HepG2 (cell line): Measurements from ENCODE around the gene TIMM17B. TPM values are rescaled to one million over a fixed set of nuclear protein-coding genes. Genes with fewer than 3 reads are reported as not detected.

Experiments used
- ATAC-seq: fragments of 200-7000 bp; cut with Tn5 transposase; 3 replicates; pipeline ENCODE4 v1.9.1; 2020; ENCODE audit warnings: mild to moderate bottlenecking, moderate library complexity
- BruUV-seq: library from RNA; stranded (reverse); fragments of 400-500 nt; replicated peaks from 2 replicates; lab custom pipeline; 2021; lab: Mats Ljungman, UMichigan
- CTCF ChIA-PET: fragments of 300-600 bp; formaldehyde crosslinking; extraction: SDS; loops from one replicate; lab custom pipeline; 2021; ENCODE audit warnings: low total read pairs, inconsistent platforms, low intra/inter-chr PET ratio; lab: Yijun Ruan, JAX
- POLR2A ChIA-PET: fragments of 350-600 bp; sonication (Branson Sonifier 250); formaldehyde crosslinking; loops from one replicate; lab custom pipeline; 2020; ENCODE audit warnings: antibody characterized with exemption, inconsistent platforms; lab: Yijun Ruan, JAX
- DNase-seq: peaks from one replicate; pipeline ENCODE4 v3.0.0-alpha.2; 2015; ENCODE audit warnings: low spot score
- FAIRE-seq: peaks from 3 replicates; lab custom pipeline; 2011; peaks lifted over from hg19 to GRCh38; lab: Jason Lieb, UNC
- H2AFZ ChIP-seq: one replicate; pipeline ENCODE4 v1.6.1; 2011; ENCODE audit warnings: low read length, inconsistent platforms
- H3K27ac ChIP-seq: fragments of 300-600 bp; 3 replicates; pipeline ENCODE4 v1.8.0; 2011; ENCODE audit warnings: mixed run types, mild to moderate bottlenecking, mixed read lengths, low read length, inconsistent platforms; ENCODE audit not compliant: insufficient read depth; ENCODE audit errors: extremely low read length
- H3K27me3 ChIP-seq, 2 experiments: fragments of 200-600 bp in 1 of 2; 2 replicates in 1 of 2; 3 replicates in 1 of 2; pipeline versions ENCODE4 v1.6.0 to v1.8.0; 2011; ENCODE audit warnings: low read length in 2 of 2, mild to moderate bottlenecking in 2 of 2, moderate library complexity in 2 of 2, inconsistent platforms in 1 of 2; ENCODE audit not compliant: insufficient read depth in 2 of 2, control insufficient read depth in 1 of 2
- H3K36me3 ChIP-seq, 2 experiments: fragments of 200-600 bp in 1 of 2; replicated peaks in 1 of 2; 2 replicates in 1 of 2; 3 replicates in 1 of 2; pipeline versions ENCODE4 v1.5.1 to v1.8.0; 2011; ENCODE audit warnings: low read length in 2 of 2, inconsistent platforms in 1 of 2; ENCODE audit not compliant: insufficient read depth in 2 of 2, control insufficient read depth in 1 of 2
- H3K4me1 ChIP-seq: 2 replicates; pipeline ENCODE4 v1.5.1; 2012; ENCODE audit warnings: low read length, inconsistent platforms; ENCODE audit not compliant: insufficient read depth
- H3K4me2 ChIP-seq: 2 replicates; pipeline ENCODE4 v1.6.0; 2011; ENCODE audit warnings: low read depth, low read length, inconsistent platforms
- H3K4me3 ChIP-seq, 3 experiments: fragments of 200-600 bp in 1 of 3; sonication (generic), shearing (Covaris generic) in 1 of 3; replicated peaks in 1 of 3; 2 replicates each; pipeline ENCODE4 v1.5.1; 2011 to 2016; ENCODE audit warnings: low read length in 3 of 3, inconsistent platforms in 2 of 3, low read depth in 2 of 3, mild to moderate bottlenecking in 2 of 3, control low read depth in 1 of 3, mixed read lengths in 1 of 3; ENCODE audit not compliant: insufficient read depth in 1 of 3
- H3K79me2 ChIP-seq: one replicate; pipeline ENCODE4 v1.6.1; 2011; ENCODE audit warnings: low read length, inconsistent platforms; ENCODE audit not compliant: insufficient read depth
- H3K9ac ChIP-seq: 2 replicates; pipeline ENCODE4 v1.6.0; 2011; ENCODE audit warnings: mild to moderate bottlenecking, low read depth, low read length, inconsistent platforms; ENCODE audit not compliant: insufficient read depth
- H3K9me3 ChIP-seq: 2 replicates; pipeline ENCODE4 v1.5.1; 2012; ENCODE audit warnings: mild to moderate bottlenecking, low read length
- H4K20me1 ChIP-seq: 2 replicates; pipeline ENCODE4 v1.6.0; 2011; ENCODE audit warnings: inconsistent platforms, mild to moderate bottlenecking, low read length, moderate library complexity; ENCODE audit not compliant: insufficient read depth
- NR2F6 ChIP-seq, 2 experiments: IDR thresholded peaks; 2 replicates each; pipeline ENCODE4 v1.6.1; 2016; ENCODE audit warnings: antibody characterized with exemption in 1 of 2, mild to moderate bottlenecking in 1 of 2
- ZFP91 ChIP-seq: sonication (generic); formaldehyde crosslinking; IDR thresholded peaks from 2 replicates; pipeline ENCODE4 v1.9.0; 2022; ENCODE audit warnings: missing genetic modification reagents, mild to moderate bottlenecking, borderline replicate concordance
- WGBS: methylation state at CpG from one replicate; pipeline ENCODE4 v1.1.6; 2017; ENCODE audit warnings: low lambda C conversion rate; 5-methylcytosine and 5-hydroxymethylcytosine counted together
- in situ Hi-C: cut with HindIII; loops from 2 replicates; pipeline ENCODE4 v1.10.0; 2017; ENCODE audit warnings: low pct_unique_long_range_greater_than_20kb; ENCODE audit not compliant: extremely low pct_ligation_motif_present
- intact Hi-C: fragments of 100-400 bp; cut with micrococcal nuclease; formaldehyde crosslinking; loops from one replicate; pipeline ENCODE4 v1.10.0; 2022; ENCODE audit not compliant: unreplicated experiment
- polyA plus RNA-seq, 8 experiments: library from polyadenylated mRNA; depleted of rRNA in 3 of 8; stranded (reverse) in 7 of 8; unstranded in 1 of 8; fragments of >200 nt; fragmentation: Illumina TruSeq in 4 of 8; extraction: Trizol in 4 of 8; gene quantifications; 2 replicates each; pipeline versions ENCODE4 v1.2.1 to v1.2.3, GENCODE V29; 2011 to 2016; ENCODE audit warnings: low read depth in 4 of 8, missing spikeins in 1 of 8, mixed read lengths in 1 of 8; ENCODE audit not compliant: insufficient read depth in 1 of 8
- total RNA-seq, 5 experiments: library from RNA; depleted of rRNA; stranded (reverse); fragments of >200 nt; fragmentation: Illumina TruSeq; extraction: Trizol; gene quantifications; 2 replicates each; pipeline ENCODE4 v1.2.3, GENCODE V29; 2016; ENCODE audit warnings: low read depth in 1 of 5
- TF ChIP-seq, protein P1 (sequence below): IDR thresholded peaks from 2 replicates; pipeline ENCODE4 v1.6.1; 2012; ENCODE audit warnings: inconsistent platforms

The TIMM17B gene
- total and polyA plus RNA-seq, 2 of the 13 experiments (the other 11 are each of a cell fraction or from before 2014, with no cell fraction given), result 56.0 to 72.5 TPM

DNA sequence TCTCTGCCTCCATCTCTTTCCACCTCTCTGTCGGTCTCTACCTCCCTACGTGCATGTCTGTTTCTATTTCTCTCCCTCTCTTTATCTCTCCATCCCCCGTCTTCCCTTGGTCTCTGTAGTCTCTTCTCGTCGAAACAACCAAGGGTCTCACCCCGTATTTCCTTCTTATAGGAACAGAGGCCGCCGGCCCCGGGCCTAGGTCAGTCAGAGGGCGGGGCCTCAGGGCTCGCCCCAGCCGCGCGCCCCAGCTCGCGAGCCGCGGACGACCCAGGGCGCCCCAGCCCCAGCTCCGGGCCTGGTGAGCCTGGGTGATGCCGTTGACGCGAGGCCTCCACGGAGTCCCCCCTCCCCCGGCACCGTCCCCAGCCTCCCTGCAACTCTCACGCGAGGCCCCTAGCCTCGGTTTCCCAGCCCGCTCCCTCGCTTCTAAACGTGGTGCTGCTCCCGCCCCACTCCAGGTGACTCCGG lies 6.6 kb downstream of the TIMM17B start:
- no peak for DNase-seq
- H2AFZ ChIP-seq, result peak overlapping the region; percentile 42
- H3K4me1 ChIP-seq, result peaks cover 21% of the 10 kb centered on the region; the same call in 1 of the 2 replicates
- in situ Hi-C loops, result no loop called here
- no peaks in the 10 kb centered on the region for H3K9me3 ChIP-seq
- H3K9ac ChIP-seq, result peak overlapping the region; percentile 43; the same call in 1 of the 2 replicates
- under 1% methylated on average over 9 of the region's 35 CpGs for WGBS
- intact Hi-C loops, result no loop called here
- peaks cover 0 to 6% of the 10 kb centered on the region in 2 experiments; a peak in 1 of 5 replicates for H3K36me3 ChIP-seq
- peak overlapping the region; percentile 56 for H3K27ac ChIP-seq
- FAIRE-seq, result no peak
- TF ChIP-seq NR2F6 (IDR thresholded peaks at IDR 0.05) (no peak), NR2F6 (CRISPR knock-in tag; IDR thresholded peaks at IDR 0.05) (no peak), ZFP91 (CRISPR knock-in tag) (0 out of 2 replicates have a peak, but pooled peaks have one; percentile 9)
- TF ChIP-seq, protein P1, sequence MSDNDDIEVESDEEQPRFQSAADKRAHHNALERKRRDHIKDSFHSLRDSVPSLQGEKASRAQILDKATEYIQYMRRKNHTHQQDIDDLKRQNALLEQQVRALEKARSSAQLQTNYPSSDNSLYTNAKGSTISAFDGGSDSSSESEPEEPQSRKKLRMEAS, result 0 out of 2 replicates have a peak, but pooled peaks have one; percentile 5
- ATAC-seq, result peak; percentile 82
- POLR2A ChIA-PET, result interaction anchor here (0.5 to 2.1 kb wide), 9 partner anchors 13 to 315 kb away, joined by 3 to 11 read pairs (median 5); partner anchors contain the start of genes HDAC6 and SLC35A2
- no peaks in the 10 kb centered on the region for H3K27me3 ChIP-seq
- H3K4me2 ChIP-seq, result peak overlapping the region; percentile 76
- CTCF ChIA-PET, result no interaction called here
- peak overlapping the region; percentile 45 to 69 (median 64); a peak in 5 of 6 replicates for H3K4me3 ChIP-seq
- no TSS peak for BruUV-seq
- no peaks in the 10 kb centered on the region for H4K20me1 ChIP-seq
- H3K79me2 ChIP-seq, result peaks cover 6% of the 10 kb centered on the region
